DOHH2 (cell line): Measurements from ENCODE around the gene TC2N.

ENCODE experiments used
- CTCF ChIP-seq: fragments of 200-600 bp; sonication (generic); IDR thresholded peaks from one replicate; pipeline ENCODE4 v1.5.1; 2014; ENCODE audit warnings: antibody characterized with exemption, mild to moderate bottlenecking, low read depth, low read length; ENCODE audit not compliant: poor library complexity, severe bottlenecking
- EZH2phosphoT487 ChIP-seq: fragments of 200-600 bp; sonication (generic); IDR thresholded peaks from 2 replicates; pipeline ENCODE4 v1.6.1; 2017; ENCODE audit warnings: borderline replicate concordance, mild to moderate bottlenecking, antibody characterized with exemption, low read length, moderate library complexity, mixed read lengths

- TF ChIP-seq EZH2phosphoT487 (no peak), CTCF (no peak)
Measured at GRCh38 chr14:91752961-91753360, 114.4 kb downstream of the TC2N start.
